ENCODE data around the gene F10. TPM values are rescaled to one million over a fixed set of nuclear protein-coding genes. Genes with fewer than 3 reads are reported as not detected.

F10 gene
- total and polyA plus RNA-seq, 2 of the 13 experiments (the other 11 are each of a cell fraction or from before 2014, with no cell fraction given) = 58.4 to 237 TPM

- no peak for ATAC-seq
- no peaks in the 10 kb centered on the region for H3K27me3 ChIP-seq (ENCODE audit: control insufficient read depth in 1 of 2, insufficient read depth in 2 of 2, low read length in 2 of 2)
- H2AFZ ChIP-seq (ENCODE audit: low read length) = no peak overlapping the region
- BruUV-seq (replicated peaks) = no TSS peak
- DNase-seq (ENCODE audit: low spot score) = no peak
- WGBS (ENCODE audit: low lambda C conversion rate) = 94% methylated on average over 17 of the region's 22 CpGs
- peaks cover 30% of the 10 kb centered on the region for H3K4me1 ChIP-seq (ENCODE audit: insufficient read depth, low read length)
- H3K79me2 ChIP-seq (ENCODE audit: insufficient read depth, low read length) = peaks cover 4% of the 10 kb centered on the region
- H3K36me3 ChIP-seq (replicated peaks in 1 of 2; ENCODE audit: control insufficient read depth in 1 of 2, insufficient read depth in 2 of 2, low read length in 2 of 2) = peaks cover 24 to 60% of the 10 kb centered on the region in 2 experiments
- intact Hi-C loops (cut with micrococcal nuclease; ENCODE audit: unreplicated experiment) (loop anchor here (5.0 kb wide), 1 partner anchor 63 kb away; the partner anchor contains the start of gene F10), in situ Hi-C loops (cut with HindIII; ENCODE audit: extremely low pct_ligation_motif_present, low pct_unique_long_range_greater_than_20kb) (no loop called here)
- ChIA-PET POLR2A (interaction anchor here (1.3 to 2.4 kb wide), 2 partner anchors 13 to 15 kb away, joined by 3 to 10 read pairs; no protein-coding TSS in a partner anchor), CTCF (ENCODE audit: low intra/inter-chr PET ratio, low total read pairs) (no interaction called here)
- no peak overlapping the region; a peak in 1 of 6 replicates for H3K4me3 ChIP-seq (replicated peaks in 1 of 3; ENCODE audit: insufficient read depth in 1 of 3, low read depth in 2 of 3, low read length in 3 of 3)
- H3K9me3 ChIP-seq (ENCODE audit: low read length) = no peaks in the 10 kb centered on the region
- TF ChIP-seq ZNF558 (CRISPR knock-in tag; IDR thresholded peaks at IDR 0.05; ENCODE audit: borderline replicate concordance) (no peak), ZBTB33 (CRISPR knock-in tag; IDR thresholded peaks at IDR 0.05) (0 out of 2 replicates have a peak, but pooled peaks have one; percentile 15), RFX3 (CRISPR knock-in tag; IDR thresholded peaks at IDR 0.05) (no peak)
- FAIRE-seq = no peak
- no peak overlapping the region for H3K4me2 ChIP-seq (ENCODE audit: low read depth, low read length)
- peak overlapping the region; percentile 87 for H3K27ac ChIP-seq (ENCODE audit: extremely low read length, insufficient read depth, low read length)
- H3K9ac ChIP-seq (ENCODE audit: insufficient read depth, low read depth, low read length) = no peak overlapping the region; the same call in 1 of the 2 replicates
- no peaks in the 10 kb centered on the region; the same call in 1 of the 2 replicates for H4K20me1 ChIP-seq (ENCODE audit: insufficient read depth, low read length)
These were observed 62.2 kb downstream of the F10 start for GRCh38 chr13:113184568-113185440.
